Retinal pigment epithelial cell (primary cell): ENCODE data around the gene YIF1A.

ENCODE experiments used
- DNase-seq: peaks from one replicate; pipeline ENCODE4 v3.0.0-alpha.2; 2010; ENCODE audit warnings: low read depth
- H3K4me3 ChIP-seq: 2 replicates; pipeline ENCODE4 v1.5.1; 2011; ENCODE audit warnings: mild to moderate bottlenecking, low read length, control low read depth, moderate library complexity
- CTCF ChIP-seq: conservative IDR thresholded peaks from 2 replicates; pipeline ENCODE4 v1.5.1; 2011; ENCODE audit warnings: low read depth, low read length, control low read depth, inconsistent platforms

The YIF1A gene

GRCh38 chr11:66328302-66329144 lies 39.6 kb upstream of the YIF1A start:
- no peak for DNase-seq
- no peak overlapping the region for H3K4me3 ChIP-seq
- TF ChIP-seq CTCF = peak; percentile 90

- DNase-seq = no peak
- no peak overlapping the region for H3K4me3 ChIP-seq
- no peak for TF ChIP-seq CTCF
Measured at GRCh38 chr11:66328031-66328301, 39.0 kb upstream of the YIF1A start.

- DNase-seq = no peak
- no peak overlapping the region for H3K4me3 ChIP-seq
- no peak for TF ChIP-seq CTCF
Measured at GRCh38 chr11:66327171-66328030, 38.5 kb upstream of the YIF1A start.

- no peak overlapping the region for H3K4me3 ChIP-seq
- no peak for DNase-seq
- TF ChIP-seq CTCF = no peak
Measured at GRCh38 chr11:66326261-66327111, 37.5 kb upstream of the YIF1A start.

- no peak for TF ChIP-seq CTCF
- H3K4me3 ChIP-seq = no peak overlapping the region
- DNase-seq = no peak
Measured at GRCh38 chr11:66325263-66325671, 36.3 kb upstream of the YIF1A start.

GRCh38 chr11:66324664-66325063 lies 35.7 kb upstream of the YIF1A start:
- TF ChIP-seq CTCF = no peak
- H3K4me3 ChIP-seq = no peak overlapping the region
- DNase-seq = no peak
